ENCODE data around the gene TMEM201. TPM values are rescaled to one million over a fixed set of nuclear protein-coding genes. Genes with fewer than 3 reads are reported as not detected.
"Not testable (repeated sequence)": the region's sequence is repeated elsewhere in the genome, so short reads cannot be mapped to it uniquely, and the experiment has no call there.

TMEM201 gene
- total RNA-seq, 1 donor from 2014 or later, result 19.0 TPM

DNA sequence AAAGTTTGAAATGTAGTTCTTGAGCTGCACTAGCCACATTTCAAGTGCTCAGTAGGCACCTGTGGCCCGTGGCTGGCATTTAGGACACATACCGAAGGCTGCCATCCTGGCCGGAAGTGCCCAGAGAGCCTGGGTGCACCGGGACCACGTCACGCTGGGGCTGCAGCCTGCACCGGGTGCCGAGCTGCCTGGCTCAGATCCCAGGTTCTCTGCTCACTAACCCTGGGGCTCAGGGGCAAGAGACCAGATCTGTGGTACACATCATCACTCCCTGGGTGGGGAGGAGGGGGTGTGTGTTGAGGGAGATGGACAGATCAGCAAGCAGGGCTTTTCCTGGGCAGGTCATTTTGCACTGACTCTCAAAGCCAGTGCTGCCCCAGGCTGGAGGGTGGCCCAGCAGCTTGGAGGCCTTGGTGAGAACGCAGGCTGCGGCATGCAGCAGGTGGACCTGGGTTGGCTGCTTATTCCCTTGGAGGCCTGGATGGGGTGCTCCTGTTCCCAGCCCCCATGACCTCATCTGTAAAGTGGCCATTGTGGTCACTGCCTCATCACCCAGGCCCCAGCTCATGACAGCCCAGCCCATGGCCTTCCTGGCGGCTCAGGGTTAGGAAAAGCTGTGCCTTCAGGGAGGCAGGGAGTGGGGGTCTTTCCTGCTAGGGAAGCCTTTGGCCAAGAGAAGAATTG, 23.6 kb downstream of the TMEM201 start:
- intact Hi-C loops (cut with DNase I), result no loop called here
- DNase-seq (ENCODE audit: low spot score), result no peak

- no peak for DNase-seq (ENCODE audit: low spot score)
Observed at GRCh38 chr1:9612871-9613624, 24.3 kb downstream of the TMEM201 start.

DNA sequence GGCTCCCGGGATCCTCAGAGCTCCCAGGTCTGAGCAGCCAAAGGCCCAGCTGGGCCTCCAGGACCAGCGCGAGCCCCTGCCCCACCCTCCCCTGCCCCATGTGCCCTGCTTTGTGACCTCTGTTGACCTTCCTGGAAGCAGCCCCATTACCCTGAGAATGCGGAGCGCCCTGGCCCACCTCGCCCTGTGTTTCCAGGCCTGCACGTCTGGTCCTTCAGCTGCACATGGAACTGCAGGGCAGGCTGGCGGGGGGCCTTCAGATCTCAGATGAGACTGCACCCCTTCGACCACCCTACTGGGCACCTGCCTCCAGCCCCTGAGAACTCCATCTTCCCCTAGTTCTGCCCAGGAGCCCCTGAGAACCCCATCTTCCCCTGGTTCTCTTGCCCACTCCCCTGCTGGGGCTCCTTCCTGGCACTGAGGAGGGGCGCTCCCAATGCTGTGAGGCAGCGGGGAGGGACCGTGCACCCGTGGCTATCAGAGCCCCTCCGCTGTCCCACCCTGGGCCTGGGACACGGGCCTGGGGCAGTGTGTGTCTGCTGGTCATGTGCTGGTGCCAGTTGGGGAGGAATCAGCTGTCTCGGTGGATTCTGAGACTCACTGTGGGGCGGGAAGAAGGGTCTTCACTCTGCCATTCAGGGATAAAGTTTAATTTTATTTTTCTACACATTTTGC, 25.1 kb downstream of the TMEM201 start:
- no peak for DNase-seq (ENCODE audit: low spot score)
- intact Hi-C loops (cut with DNase I), result no loop called here

More at GRCh38 chr1:9612871-9613624, 24.3 kb downstream of the TMEM201 start:
- intact Hi-C loops (cut with DNase I), result no loop called here

DNA sequence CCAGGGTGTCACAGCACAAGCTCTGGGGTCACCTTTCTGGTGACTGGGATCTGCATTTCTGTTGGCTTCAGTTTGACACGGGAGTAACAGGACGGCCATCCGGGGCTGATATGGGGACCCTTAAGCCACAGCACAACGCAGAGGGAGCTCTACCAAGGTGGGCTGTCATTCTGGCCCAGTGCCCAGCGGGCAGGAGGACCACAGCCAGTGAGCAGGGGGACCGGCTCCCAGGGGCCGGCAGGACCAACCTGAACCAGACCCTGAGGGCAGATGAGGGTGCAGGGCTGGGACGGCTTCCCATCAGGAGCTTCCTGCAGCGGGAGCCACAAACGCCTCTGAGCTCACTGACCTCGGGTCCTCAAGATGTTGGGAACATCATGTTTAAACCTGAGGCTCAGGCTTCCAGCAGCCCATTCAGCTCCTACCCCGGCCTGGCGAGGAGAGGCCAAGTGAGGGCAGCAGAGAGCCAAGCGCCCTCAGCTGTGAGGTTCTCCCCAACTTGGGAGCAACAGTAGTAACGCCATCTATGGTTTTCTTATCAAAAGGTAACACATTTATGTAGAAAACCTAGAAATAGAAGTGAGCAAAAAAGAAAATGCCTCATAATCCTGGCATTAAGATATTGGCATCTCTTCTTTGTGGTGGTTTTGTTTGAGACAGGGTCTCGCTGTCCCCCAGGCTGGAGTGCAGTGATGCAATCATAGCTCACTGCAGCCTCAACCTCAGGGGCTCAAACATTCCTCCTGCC, 26.8 kb downstream of the TMEM201 start:
- no peak for DNase-seq (ENCODE audit: low spot score)
- intact Hi-C loops (cut with DNase I), result no loop called here

- no peak for DNase-seq (ENCODE audit: low spot score)
- intact Hi-C loops (cut with DNase I), result no loop called here
Observed at GRCh38 chr1:9618909-9619679, 30.4 kb downstream of the TMEM201 start.

DNA sequence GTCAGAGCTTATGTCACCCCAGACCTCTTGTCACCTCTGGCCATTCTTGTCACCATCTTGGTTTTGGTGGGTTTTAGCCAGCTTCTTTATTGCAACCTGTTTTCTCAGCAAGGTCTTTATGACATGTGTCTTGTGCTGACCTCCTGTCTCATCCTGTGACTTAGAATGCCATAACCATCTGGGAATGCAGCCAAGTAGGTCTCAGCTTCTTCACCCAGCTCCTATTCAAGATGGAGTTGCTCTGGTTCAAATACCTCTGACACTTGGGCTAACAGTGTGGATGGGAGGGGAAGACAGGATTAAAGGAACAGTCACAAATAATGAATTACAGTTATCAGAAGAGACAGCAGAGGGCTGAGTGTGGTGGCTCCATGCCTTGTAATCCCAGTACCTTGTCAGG, 32.3 kb downstream of the TMEM201 start:
- DNase-seq (ENCODE audit: low spot score), result no peak
- intact Hi-C loops (cut with DNase I), result no loop called here

DNA sequence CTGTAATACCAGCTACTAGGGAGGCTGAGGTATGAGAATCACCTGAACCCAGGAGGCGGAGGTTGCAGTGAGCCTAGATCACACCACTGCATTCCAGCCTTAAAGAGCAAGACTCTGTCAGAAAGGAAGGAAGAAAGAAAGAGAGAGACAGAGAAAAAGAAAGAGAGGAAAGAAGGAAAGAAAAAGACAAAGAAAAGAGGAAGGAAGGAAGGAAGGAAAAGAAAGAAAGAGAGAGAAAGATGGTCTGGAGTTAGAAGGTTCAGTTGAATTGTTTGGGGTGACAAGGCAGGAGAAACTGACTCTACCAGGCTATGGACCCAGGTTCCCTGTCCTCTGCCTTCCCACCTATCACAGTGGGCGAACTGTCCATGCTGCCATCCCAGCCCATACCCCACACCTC, 35.4 kb downstream of the TMEM201 start:
- no peak for DNase-seq (ENCODE audit: low spot score)
- intact Hi-C loops (cut with DNase I), result no loop called here

DNA sequence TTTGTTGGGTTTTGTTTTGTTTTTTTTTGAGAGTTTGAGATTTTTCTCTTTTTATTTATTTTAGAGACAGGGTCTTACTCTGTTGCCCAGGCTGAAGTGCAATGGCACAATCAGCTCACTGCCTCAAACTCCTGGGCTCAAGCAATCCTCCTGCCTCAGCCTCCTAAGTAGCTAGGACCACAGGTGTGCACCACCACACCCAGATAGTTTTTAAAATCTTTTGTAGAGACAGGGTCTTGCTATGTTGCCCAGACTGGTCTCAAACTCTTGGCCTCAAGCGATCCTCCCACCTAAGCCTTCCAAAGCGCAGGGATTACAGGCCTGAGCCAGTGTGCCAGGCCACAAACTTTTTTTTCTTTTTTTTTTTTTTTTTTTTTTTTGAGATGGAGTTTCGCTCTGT, 36.3 kb downstream of the TMEM201 start:
- DNase-seq (ENCODE audit: low spot score); intact Hi-C loops (cut with DNase I): not testable (repeated sequence)

DNA sequence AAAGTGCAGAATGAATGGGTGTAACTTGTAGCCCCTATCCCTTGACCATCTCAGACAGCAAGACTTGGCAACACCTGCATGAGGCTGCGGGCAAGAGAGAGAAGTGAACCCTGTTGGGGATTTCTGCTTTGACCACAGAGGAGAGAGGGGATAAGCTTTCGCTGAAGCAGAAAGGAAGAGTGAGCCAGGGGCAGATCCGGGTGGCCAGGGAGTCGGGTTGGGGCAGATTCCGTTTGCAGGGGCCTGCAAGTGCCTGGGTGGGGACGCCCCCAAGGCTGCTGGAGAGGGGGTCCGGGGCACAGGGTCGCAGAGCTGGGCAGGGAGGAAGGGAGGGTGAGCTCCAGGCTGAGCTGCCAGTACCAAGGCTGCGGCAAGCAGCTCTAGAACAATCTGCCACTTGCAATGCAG, 37.5 kb downstream of the TMEM201 start:
- DNase-seq (ENCODE audit: low spot score), result no peak
- intact Hi-C loops (cut with DNase I), result no loop called here

- intact Hi-C loops (cut with DNase I), result no loop called here
- no peak for DNase-seq (ENCODE audit: low spot score)
Observed at GRCh38 chr1:9628541-9629444, 40.1 kb downstream of the TMEM201 start.

DNA sequence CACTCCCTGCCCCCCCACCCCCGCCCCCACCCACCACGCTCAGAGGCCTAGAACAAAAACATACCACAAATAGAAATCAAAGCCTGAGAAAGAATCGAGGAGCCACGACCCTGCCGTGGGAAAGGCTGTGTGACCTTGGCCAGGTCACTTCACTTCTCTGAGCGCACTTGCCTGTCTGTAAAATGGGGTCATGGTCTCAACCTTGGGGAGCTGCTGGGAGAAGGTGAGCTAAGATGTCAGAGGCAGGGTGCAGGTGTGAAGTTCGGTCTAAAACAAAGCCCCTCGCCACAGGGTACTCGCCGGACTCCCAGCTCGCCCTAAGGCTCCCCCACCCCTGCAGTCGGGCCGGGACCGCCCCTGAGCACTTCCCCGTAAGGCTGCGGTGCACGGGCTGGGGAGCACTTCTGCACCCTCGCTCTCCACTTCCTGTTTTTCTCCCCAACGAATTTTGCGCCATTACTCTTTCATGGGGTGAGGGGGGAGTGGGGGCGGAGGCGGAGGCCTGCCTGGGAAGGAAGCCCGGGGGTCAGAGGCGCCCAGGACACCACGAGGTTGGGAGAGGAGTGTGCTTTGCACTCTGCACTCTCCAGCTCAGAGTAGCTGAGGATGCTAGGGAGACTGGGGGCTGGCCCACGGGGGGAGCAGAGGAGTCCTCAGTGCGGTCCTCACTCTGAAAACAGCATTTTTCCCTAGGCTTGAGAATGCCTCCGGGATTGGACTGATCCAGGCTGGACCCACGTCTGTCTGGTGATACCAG, 40.9 kb downstream of the TMEM201 start:
- intact Hi-C loops (cut with DNase I), result no loop called here
- DNase-seq (ENCODE audit: low spot score), result peak; percentile 93

- intact Hi-C loops (cut with DNase I), result no loop called here
Observed at GRCh38 chr1:9630331-9631111, 41.8 kb downstream of the TMEM201 start.

GRCh38 chr1:9631613-9632012, 42.9 kb downstream of the TMEM201 start:
- no peak for DNase-seq (ENCODE audit: low spot score)
- intact Hi-C loops (cut with DNase I), result no loop called here

More at GRCh38 chr1:9630331-9631111, 41.8 kb downstream of the TMEM201 start:
- no peak for DNase-seq (ENCODE audit: low spot score)

DNA sequence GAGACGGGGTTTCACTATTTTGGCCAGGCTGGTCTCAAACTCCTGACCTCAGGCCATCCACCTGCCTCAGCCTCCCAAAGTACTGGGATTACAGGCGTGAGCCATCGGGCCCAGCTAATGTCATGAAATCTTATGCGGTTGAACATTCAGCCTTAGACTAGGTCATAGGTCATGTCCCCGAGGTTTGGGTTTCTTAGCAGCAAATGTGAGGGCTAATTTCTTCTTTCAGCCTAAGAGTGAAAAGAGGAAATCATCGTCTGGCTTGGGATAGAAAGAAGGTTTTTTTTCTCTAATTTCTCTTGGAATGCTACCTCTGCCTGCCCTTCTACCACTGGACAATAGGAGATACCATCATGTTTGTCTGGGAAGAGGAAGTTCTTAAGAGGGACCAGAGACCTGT, 44.8 kb downstream of the TMEM201 start:
- intact Hi-C loops (cut with DNase I), result no loop called here
- no peak for DNase-seq (ENCODE audit: low spot score)

GRCh38 chr1:9634582-9634981, 45.9 kb downstream of the TMEM201 start:
- no peak for DNase-seq (ENCODE audit: low spot score)
- intact Hi-C loops (cut with DNase I), result no loop called here

GRCh38 chr1:9639227-9639626, 50.5 kb downstream of the TMEM201 start:
- intact Hi-C loops (cut with DNase I), result no loop called here
- DNase-seq (ENCODE audit: low spot score), result no peak

All from cardiac septum (tissue), 1 donor.